Measurements from ENCODE around the gene LARGE1. TPM values are rescaled to one million over a fixed set of nuclear protein-coding genes. Genes with fewer than 3 reads are reported as not detected.

The LARGE1 gene
- total RNA-seq, 1 donor, result 15.0 TPM

GRCh38 chr22:33896575-33897447, 23.5 kb downstream of the LARGE1 start:
- no peak overlapping the region for H3K4me3 ChIP-seq (ENCODE audit: low read depth, low read length)
- TF ChIP-seq, protein P1, sequence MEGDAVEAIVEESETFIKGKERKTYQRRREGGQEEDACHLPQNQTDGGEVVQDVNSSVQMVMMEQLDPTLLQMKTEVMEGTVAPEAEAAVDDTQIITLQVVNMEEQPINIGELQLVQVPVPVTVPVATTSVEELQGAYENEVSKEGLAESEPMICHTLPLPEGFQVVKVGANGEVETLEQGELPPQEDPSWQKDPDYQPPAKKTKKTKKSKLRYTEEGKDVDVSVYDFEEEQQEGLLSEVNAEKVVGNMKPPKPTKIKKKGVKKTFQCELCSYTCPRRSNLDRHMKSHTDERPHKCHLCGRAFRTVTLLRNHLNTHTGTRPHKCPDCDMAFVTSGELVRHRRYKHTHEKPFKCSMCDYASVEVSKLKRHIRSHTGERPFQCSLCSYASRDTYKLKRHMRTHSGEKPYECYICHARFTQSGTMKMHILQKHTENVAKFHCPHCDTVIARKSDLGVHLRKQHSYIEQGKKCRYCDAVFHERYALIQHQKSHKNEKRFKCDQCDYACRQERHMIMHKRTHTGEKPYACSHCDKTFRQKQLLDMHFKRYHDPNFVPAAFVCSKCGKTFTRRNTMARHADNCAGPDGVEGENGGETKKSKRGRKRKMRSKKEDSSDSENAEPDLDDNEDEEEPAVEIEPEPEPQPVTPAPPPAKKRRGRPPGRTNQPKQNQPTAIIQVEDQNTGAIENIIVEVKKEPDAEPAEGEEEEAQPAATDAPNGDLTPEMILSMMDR (IDR thresholded peaks at IDR 0.05; ENCODE audit: insufficient read depth, low read length), result no peak
- DNase-seq (ENCODE audit: low read depth), result peak; percentile 22

GRCh38 chr22:33896154-33896553, 24.1 kb downstream of the LARGE1 start:
- TF ChIP-seq, protein P1 (IDR thresholded peaks at IDR 0.05; ENCODE audit: insufficient read depth, low read length), result no peak
- no peak for DNase-seq (ENCODE audit: low read depth)
- H3K4me3 ChIP-seq (ENCODE audit: low read depth, low read length), result no peak overlapping the region

DNA sequence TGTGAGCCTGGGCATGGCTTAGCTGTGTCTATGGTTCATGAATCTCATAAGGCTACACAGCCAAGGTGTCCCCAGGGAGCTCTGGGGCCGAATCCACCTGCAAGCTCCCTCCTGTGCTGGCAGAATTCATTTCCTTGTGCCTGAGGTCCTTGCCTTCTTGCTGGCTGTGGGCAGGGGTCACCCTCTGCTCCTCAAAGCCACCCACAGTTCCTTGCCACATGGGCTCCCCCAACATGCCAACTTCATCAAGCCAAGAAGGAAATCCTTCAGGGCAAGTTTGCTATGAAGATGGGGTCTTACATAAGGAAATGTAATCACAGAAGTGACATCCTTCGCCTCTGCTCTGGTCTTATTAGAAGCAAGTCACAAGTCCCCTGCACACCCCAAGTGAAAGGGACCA, 24.8 kb downstream of the LARGE1 start:
- no peak overlapping the region for H3K4me3 ChIP-seq (ENCODE audit: low read depth, low read length)
- DNase-seq (ENCODE audit: low read depth), result no peak
- TF ChIP-seq, protein P1 (IDR thresholded peaks at IDR 0.05; ENCODE audit: insufficient read depth, low read length), result no peak

GRCh38 chr22:33894515-33894914, 25.8 kb downstream of the LARGE1 start:
- no peak for DNase-seq (ENCODE audit: low read depth)
- no peak overlapping the region for H3K4me3 ChIP-seq (ENCODE audit: low read depth, low read length)
- TF ChIP-seq, protein P1 (IDR thresholded peaks at IDR 0.05; ENCODE audit: insufficient read depth, low read length), result no peak

GRCh38 chr22:33894036-33894435, 26.2 kb downstream of the LARGE1 start:
- DNase-seq (ENCODE audit: low read depth), result no peak
- TF ChIP-seq, protein P1 (IDR thresholded peaks at IDR 0.05; ENCODE audit: insufficient read depth, low read length), result no peak

GRCh38 chr22:33893512-33893911, 26.8 kb downstream of the LARGE1 start:
- TF ChIP-seq, protein P1 (IDR thresholded peaks at IDR 0.05; ENCODE audit: insufficient read depth, low read length), result no peak
- H3K4me3 ChIP-seq (ENCODE audit: low read depth, low read length), result no peak overlapping the region
- DNase-seq (ENCODE audit: low read depth), result no peak

More at GRCh38 chr22:33894036-33894435, 26.2 kb downstream of the LARGE1 start:
- no peak overlapping the region for H3K4me3 ChIP-seq (ENCODE audit: low read depth, low read length)
